Duodenal mucosa (tissue), 2 donors: ENCODE data around the gene KCTD15.
"Not testable (repeated sequence)": the region's sequence is repeated elsewhere in the genome, so short reads cannot be mapped to it uniquely, and the experiment has no call there.

Experiments used
- H3K27ac ChIP-seq: one replicate; pipeline ENCODE4 v1.7.0; 2013; ENCODE audit warnings: low read depth, low read length
- H3K27me3 ChIP-seq, 2 donors: one replicate each; pipeline ENCODE4 v1.7.0; 2013; ENCODE audit warnings: low read length in 2 of 2, control low read depth in 1 of 2; ENCODE audit not compliant: insufficient read depth in 2 of 2, control insufficient read depth in 1 of 2
- H3K36me3 ChIP-seq, 2 donors: one replicate each; pipeline ENCODE4 v1.7.0; 2013; ENCODE audit warnings: low read length in 2 of 2, control low read depth in 1 of 2; ENCODE audit not compliant: insufficient read depth in 2 of 2, control insufficient read depth in 1 of 2
- H3K4me1 ChIP-seq, 2 donors: one replicate each; pipeline ENCODE4 v1.7.0; 2013; ENCODE audit warnings: low read length in 2 of 2, control low read depth in 1 of 2; ENCODE audit not compliant: insufficient read depth in 2 of 2, control insufficient read depth in 1 of 2
- H3K4me3 ChIP-seq, 2 donors: one replicate each; pipeline ENCODE4 v1.7.0; 2013; ENCODE audit warnings: low read length in 2 of 2, low read depth in 1 of 2
- H3K9ac ChIP-seq, 2 donors: one replicate each; pipeline ENCODE4 v1.7.0; 2013; ENCODE audit warnings: low read length in 2 of 2, low read depth in 1 of 2
- H3K9me3 ChIP-seq, 2 donors: one replicate each; pipeline ENCODE4 v1.7.0; 2013; ENCODE audit warnings: low read length in 2 of 2, control low read depth in 1 of 2; ENCODE audit not compliant: control insufficient read depth in 1 of 2

Gene KCTD15

GRCh38 chr19:33812388-33813330, 16.0 kb downstream of the KCTD15 start:
- peaks cover 4 to 9% of the 10 kb centered on the region in 2 donors for H3K4me1 ChIP-seq
- no peaks in the 10 kb centered on the region for H3K9me3 ChIP-seq
- H3K9ac ChIP-seq: no peak overlapping the region
- no peak overlapping the region for H3K27ac ChIP-seq
- no peaks in the 10 kb centered on the region for H3K27me3 ChIP-seq
- no peak overlapping the region for H3K4me3 ChIP-seq
- H3K36me3 ChIP-seq: no peaks in the 10 kb centered on the region

DNA sequence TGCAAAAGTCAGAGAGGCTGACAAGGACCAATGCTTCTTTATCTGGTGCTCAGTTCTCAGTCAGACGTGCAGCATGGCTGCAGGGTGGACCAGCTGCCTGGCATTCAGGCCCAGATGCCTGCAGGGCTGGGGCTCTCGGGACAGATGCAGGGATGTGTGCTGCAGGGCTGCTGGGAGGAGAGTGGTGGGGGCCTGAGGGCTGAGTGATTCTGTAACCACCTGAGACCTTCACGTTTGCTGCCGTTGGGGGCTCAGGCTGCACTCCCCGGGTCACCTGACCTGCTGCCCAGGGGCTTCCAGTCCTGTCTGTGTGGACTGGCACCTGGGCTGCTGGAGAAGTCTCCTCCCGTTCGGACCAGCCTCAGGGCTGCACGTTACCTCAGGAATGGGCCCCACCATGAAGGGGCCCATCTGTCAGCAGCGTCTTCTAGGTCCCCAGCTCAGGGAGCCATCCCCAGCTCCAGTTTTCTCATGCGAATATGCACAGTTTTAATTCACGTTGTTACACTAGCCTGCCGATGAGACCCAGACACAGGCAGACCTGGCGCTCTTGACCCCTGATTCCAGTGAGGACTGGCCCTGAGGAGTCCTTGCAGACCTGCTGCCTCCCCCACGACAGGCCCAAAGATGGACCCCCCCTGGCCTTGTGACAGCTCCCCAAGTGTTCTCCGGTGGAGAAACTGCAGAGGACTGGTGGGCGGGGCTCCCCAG, 16.9 kb downstream of the KCTD15 start:
- H3K27me3 ChIP-seq: no peaks in the 10 kb centered on the region
- H3K36me3 ChIP-seq: no peaks in the 10 kb centered on the region
- H3K9me3 ChIP-seq: no peaks in the 10 kb centered on the region
- H3K4me3 ChIP-seq: no peak overlapping the region
- H3K9ac ChIP-seq: no peak overlapping the region
- no peak overlapping the region for H3K27ac ChIP-seq
- peaks cover 4 to 9% of the 10 kb centered on the region in 2 donors for H3K4me1 ChIP-seq

DNA sequence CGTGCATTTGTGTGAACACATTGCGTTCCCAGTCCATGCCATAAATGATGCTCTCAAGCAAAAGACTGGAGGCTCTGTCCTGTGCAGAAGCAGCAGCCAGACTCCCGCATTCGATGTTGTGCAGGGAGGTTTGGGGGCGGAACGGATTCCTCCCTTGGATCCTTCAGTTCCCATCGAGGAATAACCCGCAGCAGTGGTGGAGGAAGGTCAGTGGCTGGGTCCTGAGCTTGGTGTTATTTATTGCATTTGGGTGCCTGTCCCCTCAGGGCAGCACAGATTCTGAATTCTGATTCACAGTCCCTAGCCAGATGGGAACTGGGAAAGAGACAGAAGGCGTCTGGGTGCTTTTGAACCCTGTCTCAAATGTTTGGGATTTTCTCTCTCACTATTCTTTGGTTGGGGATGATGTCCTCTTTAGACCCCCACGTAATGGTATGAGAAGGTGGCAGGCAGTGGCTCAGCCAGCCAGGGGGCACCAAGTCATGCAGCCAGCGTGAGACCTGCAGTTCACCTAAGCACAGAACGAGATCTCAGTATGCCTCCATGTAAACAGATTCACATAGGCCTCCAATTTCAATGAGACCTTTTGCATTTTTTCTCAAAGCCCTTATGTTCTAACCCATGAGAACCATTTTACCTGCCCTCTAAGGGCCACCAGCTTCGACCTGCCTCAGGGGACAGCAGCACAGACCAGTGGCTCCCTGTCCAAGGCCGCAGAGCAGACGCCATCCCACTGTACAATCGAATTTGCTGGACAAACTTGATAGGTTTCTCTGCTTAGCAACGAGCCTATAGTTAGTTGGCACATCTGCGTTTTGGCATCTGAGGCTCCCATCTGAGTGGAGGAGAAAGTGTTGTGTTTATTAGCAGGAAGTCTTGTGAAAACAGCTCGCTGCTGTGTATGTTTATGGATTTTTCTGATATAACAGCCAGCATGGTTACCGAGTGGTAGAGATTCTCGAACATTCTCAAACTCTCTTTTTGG, 17.8 kb downstream of the KCTD15 start:
- Histone ChIP-seq H3K4me3 (no peak overlapping the region), H3K4me1 (peaks cover 4 to 13% of the 10 kb centered on the region in 2 donors), H3K9me3 (no peaks in the 10 kb centered on the region), H3K9ac (no peak overlapping the region), H3K27me3 (no peaks in the 10 kb centered on the region), H3K36me3 (no peaks in the 10 kb centered on the region), H3K27ac (no peak overlapping the region)

DNA sequence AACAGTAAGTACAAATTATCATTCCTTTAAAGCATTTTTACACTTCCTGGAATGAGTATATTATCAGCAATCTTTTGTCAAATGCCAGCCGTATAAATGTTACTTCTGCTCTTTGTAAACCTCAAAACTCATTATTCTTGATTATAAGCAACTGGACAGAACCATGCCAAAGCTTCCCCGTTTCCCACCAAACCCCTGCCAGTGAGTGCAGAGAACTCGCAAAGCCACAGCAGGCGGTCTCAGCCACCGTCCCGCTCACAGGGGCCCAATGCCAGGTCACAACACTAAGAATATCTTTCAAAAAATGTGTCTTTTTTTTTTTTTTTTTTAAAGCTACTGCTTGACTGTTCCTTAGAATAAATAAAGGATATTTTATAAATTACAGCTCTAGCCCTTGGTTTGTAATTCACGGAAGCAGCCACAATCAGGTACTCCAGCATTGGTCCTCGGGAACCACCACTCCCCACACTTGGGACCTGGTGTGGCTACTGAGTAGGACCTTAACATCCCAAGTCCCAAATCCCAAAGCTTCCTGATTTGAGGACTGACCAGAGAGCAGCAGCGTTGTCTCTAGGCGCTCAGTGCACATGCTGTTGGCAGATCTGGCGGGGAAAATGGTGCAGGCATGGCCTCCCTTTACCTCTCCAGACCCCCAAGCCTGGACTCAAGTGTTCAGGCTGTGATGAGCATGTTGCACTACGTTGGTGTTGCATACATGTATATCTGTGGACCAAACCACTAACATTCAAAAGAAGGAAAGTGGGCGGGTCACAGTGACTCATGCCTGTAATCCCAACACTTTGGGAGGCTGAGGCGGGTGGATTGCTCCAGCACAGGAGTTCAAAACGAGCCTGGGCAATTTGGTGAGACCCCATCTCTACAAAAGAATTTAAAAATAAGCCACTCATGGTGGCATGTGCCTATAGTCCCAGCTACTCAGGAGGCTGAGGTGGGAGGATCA, 19.0 kb downstream of the KCTD15 start:
- H3K27me3 ChIP-seq: no peaks in the 10 kb centered on the region
- H3K9me3 ChIP-seq: no peaks in the 10 kb centered on the region
- H3K27ac ChIP-seq: no peak overlapping the region
- H3K4me3 ChIP-seq: no peak overlapping the region
- H3K9ac ChIP-seq: no peak overlapping the region
- H3K36me3 ChIP-seq: no peaks in the 10 kb centered on the region
- peaks cover 4 to 22% of the 10 kb centered on the region in 2 donors for H3K4me1 ChIP-seq

DNA sequence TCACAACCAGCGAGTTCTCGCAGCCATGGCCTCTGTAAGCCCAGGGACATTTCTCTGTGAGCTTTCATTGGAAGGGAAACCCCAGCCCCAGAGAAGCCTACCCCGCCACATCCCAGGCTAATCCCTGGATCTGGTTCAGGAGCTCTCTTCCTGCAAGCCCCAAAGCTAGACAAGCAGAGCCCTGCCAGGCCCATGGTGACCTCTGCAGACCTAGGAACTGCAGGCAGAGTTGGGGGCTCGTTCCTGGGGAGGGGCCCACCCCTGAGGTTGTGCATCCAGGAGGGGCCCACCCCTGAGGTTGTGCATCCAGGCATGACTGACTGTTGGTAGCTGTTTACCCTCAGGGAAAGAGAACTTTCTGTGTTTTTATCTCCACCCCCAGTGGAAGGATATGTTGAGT, 21.7 kb downstream of the KCTD15 start:
- no peak overlapping the region for H3K27ac ChIP-seq
- H3K36me3 ChIP-seq: no peaks in the 10 kb centered on the region
- H3K9ac ChIP-seq: no peak overlapping the region
- H3K4me3 ChIP-seq: no peak overlapping the region
- H3K27me3 ChIP-seq: peaks cover 0 to 3% of the 10 kb centered on the region in 2 donors
- no peaks in the 10 kb centered on the region for H3K9me3 ChIP-seq
- H3K4me1 ChIP-seq: peaks cover 4 to 26% of the 10 kb centered on the region in 2 donors

GRCh38 chr19:33819078-33819477, 22.4 kb downstream of the KCTD15 start:
- not testable (repeated sequence) for H3K4me3 ChIP-seq, H3K36me3 ChIP-seq, H3K27me3 ChIP-seq, H3K27ac ChIP-seq, H3K9me3 ChIP-seq, H3K9ac ChIP-seq
- peaks cover 4 to 26% of the 10 kb centered on the region in 2 donors for H3K4me1 ChIP-seq

GRCh38 chr19:33819506-33819879, 22.8 kb downstream of the KCTD15 start:
- Histone ChIP-seq H3K9ac (peak overlapping the region; percentile 25 to 32), H3K27me3 (peaks cover 0 to 3% of the 10 kb centered on the region in 2 donors), H3K27ac (peak overlapping the region; percentile 26), H3K9me3 (no peaks in the 10 kb centered on the region), H3K4me3 (peak overlapping the region in 1 of 2 donors; percentile 71), H3K4me1 (peaks cover 4 to 26% of the 10 kb centered on the region in 2 donors), H3K36me3 (no peaks in the 10 kb centered on the region)

- no peaks in the 10 kb centered on the region for H3K9me3 ChIP-seq
- peak overlapping the region; percentile 26 for H3K27ac ChIP-seq
- H3K36me3 ChIP-seq: no peaks in the 10 kb centered on the region
- H3K27me3 ChIP-seq: peaks cover 0 to 3% of the 10 kb centered on the region in 2 donors
- H3K4me1 ChIP-seq: peaks cover 4 to 26% of the 10 kb centered on the region in 2 donors
- peak overlapping the region; percentile 71 to 73 for H3K4me3 ChIP-seq
- peak overlapping the region; percentile 32 to 39 for H3K9ac ChIP-seq
These were observed 23.5 kb downstream of the KCTD15 start for GRCh38 chr19:33819880-33820781.
